Muscle layer of colon (tissue), 2 donors: ENCODE results near the gene CBX4.

Experiments
- H3K27ac ChIP-seq: one replicate; pipeline ENCODE4 v1.7.0; 2013; ENCODE audit warnings: low read depth, mild to moderate bottlenecking, low read length, moderate library complexity
- H3K27me3 ChIP-seq, 2 donors: one replicate each; pipeline ENCODE4 v1.7.0; 2013; ENCODE audit warnings: low read length in 2 of 2, mild to moderate bottlenecking in 2 of 2; ENCODE audit not compliant: insufficient read depth in 2 of 2, control insufficient read depth in 1 of 2
- H3K36me3 ChIP-seq: one replicate; pipeline ENCODE4 v1.7.0; 2013; ENCODE audit warnings: mild to moderate bottlenecking, low read length; ENCODE audit not compliant: insufficient read depth
- H3K4me1 ChIP-seq: one replicate; pipeline ENCODE4 v1.7.0; 2013; ENCODE audit warnings: mild to moderate bottlenecking, low read length; ENCODE audit not compliant: insufficient read depth
- H3K4me3 ChIP-seq, 2 donors: one replicate each; pipeline ENCODE4 v1.7.0; 2013; ENCODE audit warnings: low read length in 2 of 2, low read depth in 1 of 2, mild to moderate bottlenecking in 1 of 2, moderate library complexity in 1 of 2
- H3K9ac ChIP-seq: one replicate; pipeline ENCODE4 v1.7.0; 2013; ENCODE audit warnings: low read length
- H3K9me3 ChIP-seq: one replicate; pipeline ENCODE4 v1.7.0; 2013; ENCODE audit warnings: mild to moderate bottlenecking, low read length
- donor health status: abdominal sarcoma.
- donor health status: Adenocarcinoma of cecum.

The CBX4 gene

GRCh38 chr17:79797492-79798298 is 41.5 kb downstream of the CBX4 start:
- Histone ChIP-seq H3K36me3 (no peaks in the 10 kb centered on the region), H3K27ac (no peak overlapping the region), H3K4me3 (peak overlapping the region in 1 of 2 donors; percentile 39), H3K9ac (no peak overlapping the region), H3K4me1 (peaks cover 43% of the 10 kb centered on the region), H3K9me3 (peaks cover 10% of the 10 kb centered on the region), H3K27me3 (peaks cover 59 to 74% of the 10 kb centered on the region in 2 donors)

DNA sequence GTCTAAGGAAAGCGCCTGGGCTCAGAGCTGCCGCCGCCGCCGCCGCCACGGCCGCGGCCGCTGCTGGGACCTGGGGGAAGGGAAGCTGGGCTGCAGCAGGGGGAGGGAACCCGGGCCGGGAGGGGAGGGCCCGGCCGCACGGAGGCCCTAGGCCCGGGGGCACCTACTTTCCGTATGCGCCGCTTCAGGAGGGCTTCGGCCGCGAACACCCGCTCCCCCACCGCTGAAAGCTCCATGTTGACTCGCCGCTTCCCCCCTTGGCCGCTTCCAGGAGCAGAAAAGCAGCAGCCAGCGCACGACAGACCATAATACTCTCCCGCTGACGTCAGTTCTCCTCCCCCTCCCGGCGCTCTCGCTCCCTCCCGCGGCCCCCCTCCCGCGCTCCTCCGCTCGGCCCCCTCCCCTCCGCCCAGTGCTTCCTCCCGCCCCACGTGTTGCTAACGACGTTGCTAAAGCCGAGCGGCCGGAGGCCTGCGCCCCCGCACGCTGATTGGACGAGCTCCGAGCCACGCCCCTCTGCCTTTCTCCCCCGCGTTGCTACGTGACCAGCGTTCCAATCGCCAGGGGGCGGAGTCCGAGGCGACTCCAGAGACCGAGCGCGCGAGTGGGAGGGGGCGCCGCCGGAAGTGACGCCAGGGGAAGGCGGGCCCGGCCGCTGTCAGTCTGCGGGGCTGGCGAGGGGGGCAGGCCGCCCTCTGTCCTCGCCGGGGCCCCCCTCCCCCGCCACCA is 42.3 kb downstream of the CBX4 start, which contains the start of gene CBX8:
Gene CBX8, minus strand, starts transcription at position 315 of the 729 bp plus-strand sequence. Its CDS starts 79 bp downstream, at position 236.
- H3K9me3 ChIP-seq, result peaks cover 6% of the 10 kb centered on the region
- no peaks in the 10 kb centered on the region for H3K36me3 ChIP-seq
- H3K27ac ChIP-seq, result peak within 1 kb of the TSS; percentile 67
- H3K4me3 ChIP-seq, result peak within 1 kb of the TSS; percentile 56 to 67
- H3K4me1 ChIP-seq, result peaks cover 43% of the 10 kb centered on the region
- H3K27me3 ChIP-seq, result peaks cover 58 to 72% of the 10 kb centered on the region in 2 donors
- no peak within 1 kb of the TSS for H3K9ac ChIP-seq

DNA sequence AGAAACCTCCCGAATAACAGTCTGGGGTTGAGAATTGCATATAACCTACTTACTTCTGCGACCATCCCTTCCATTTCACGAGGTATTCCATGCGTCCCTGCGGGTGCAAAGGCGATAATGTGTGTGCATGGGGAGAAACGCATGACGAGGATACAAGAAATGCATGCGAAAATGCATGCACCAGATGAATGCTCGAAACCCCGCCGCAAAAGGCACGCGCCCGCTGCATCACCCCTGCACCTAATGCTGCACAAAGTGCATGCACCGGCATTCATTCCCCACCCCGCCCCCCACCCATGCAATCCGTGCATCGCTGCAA is 42.8 kb downstream of the CBX4 start:
- Histone ChIP-seq H3K27ac (peak overlapping the region; percentile 67), H3K9ac (no peak overlapping the region), H3K4me3 (peak overlapping the region; percentile 56 to 67), H3K36me3 (no peaks in the 10 kb centered on the region), H3K4me1 (peaks cover 45% of the 10 kb centered on the region), H3K27me3 (peaks cover 58 to 72% of the 10 kb centered on the region in 2 donors), H3K9me3 (peaks cover under 1% of the 10 kb centered on the region)

DNA sequence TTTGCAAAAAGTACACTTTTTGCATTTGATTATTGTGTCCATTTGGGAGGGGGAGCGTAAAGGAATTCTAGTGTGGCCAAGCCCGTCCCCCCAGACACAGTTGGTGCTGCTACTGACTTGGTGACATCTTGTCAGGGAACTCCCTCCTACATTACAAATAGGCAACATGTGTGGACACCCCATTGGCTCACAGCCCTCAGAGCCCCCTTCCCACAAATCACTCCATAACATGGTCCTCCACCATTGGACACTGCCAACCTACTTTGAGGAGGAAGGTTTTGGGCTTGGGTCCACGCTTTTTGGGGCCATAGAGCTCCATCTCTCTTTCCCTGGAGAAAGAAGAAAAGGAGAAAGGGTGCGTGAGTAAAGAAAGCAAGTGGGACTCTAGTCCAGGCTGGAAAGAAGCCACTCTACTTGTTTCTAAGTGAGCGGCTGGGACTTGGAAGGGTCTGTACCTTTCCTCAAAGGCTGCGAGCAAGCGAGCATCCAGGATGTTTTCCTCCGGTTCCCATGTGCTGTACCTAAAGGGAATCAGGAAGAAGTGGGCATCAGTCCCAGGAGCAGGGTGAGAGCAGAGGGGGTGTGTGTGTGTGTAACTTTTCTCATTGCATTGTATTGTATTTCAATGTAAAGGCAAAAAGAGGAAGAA is 43.3 kb downstream of the CBX4 start:
- Histone ChIP-seq H3K36me3 (no peaks in the 10 kb centered on the region), H3K9ac (no peak overlapping the region), H3K27me3 (peaks cover 58 to 72% of the 10 kb centered on the region in 2 donors), H3K27ac (no peak overlapping the region), H3K9me3 (no peaks in the 10 kb centered on the region), H3K4me3 (peak overlapping the region; percentile 56 to 67), H3K4me1 (peaks cover 49% of the 10 kb centered on the region)

GRCh38 chr17:79794659-79795511 is 44.4 kb downstream of the CBX4 start:
- Histone ChIP-seq H3K27me3 (peaks cover 58 to 72% of the 10 kb centered on the region in 2 donors), H3K36me3 (no peaks in the 10 kb centered on the region), H3K4me3 (no peak overlapping the region), H3K9ac (no peak overlapping the region), H3K4me1 (peaks cover 48% of the 10 kb centered on the region), H3K27ac (no peak overlapping the region), H3K9me3 (no peaks in the 10 kb centered on the region)

GRCh38 chr17:79793924-79794304 is 45.3 kb downstream of the CBX4 start:
- no peak overlapping the region for H3K4me3 ChIP-seq
- H3K9me3 ChIP-seq, result no peaks in the 10 kb centered on the region
- no peaks in the 10 kb centered on the region for H3K36me3 ChIP-seq
- H3K27ac ChIP-seq, result no peak overlapping the region
- H3K27me3 ChIP-seq, result peaks cover 56 to 72% of the 10 kb centered on the region in 2 donors
- H3K4me1 ChIP-seq, result peaks cover 41% of the 10 kb centered on the region
- H3K9ac ChIP-seq, result no peak overlapping the region

GRCh38 chr17:79792984-79793923 is 46.0 kb downstream of the CBX4 start:
- Histone ChIP-seq H3K4me3 (peak overlapping the region; percentile 14 to 31), H3K27ac (peak overlapping the region; percentile 12), H3K36me3 (no peaks in the 10 kb centered on the region), H3K9me3 (no peaks in the 10 kb centered on the region), H3K4me1 (peaks cover 34% of the 10 kb centered on the region), H3K9ac (no peak overlapping the region), H3K27me3 (peaks cover 56 to 72% of the 10 kb centered on the region in 2 donors)

- H3K4me3 ChIP-seq, result no peak overlapping the region
These were observed 46.8 kb downstream of the CBX4 start for GRCh38 chr17:79792341-79792871.

DNA sequence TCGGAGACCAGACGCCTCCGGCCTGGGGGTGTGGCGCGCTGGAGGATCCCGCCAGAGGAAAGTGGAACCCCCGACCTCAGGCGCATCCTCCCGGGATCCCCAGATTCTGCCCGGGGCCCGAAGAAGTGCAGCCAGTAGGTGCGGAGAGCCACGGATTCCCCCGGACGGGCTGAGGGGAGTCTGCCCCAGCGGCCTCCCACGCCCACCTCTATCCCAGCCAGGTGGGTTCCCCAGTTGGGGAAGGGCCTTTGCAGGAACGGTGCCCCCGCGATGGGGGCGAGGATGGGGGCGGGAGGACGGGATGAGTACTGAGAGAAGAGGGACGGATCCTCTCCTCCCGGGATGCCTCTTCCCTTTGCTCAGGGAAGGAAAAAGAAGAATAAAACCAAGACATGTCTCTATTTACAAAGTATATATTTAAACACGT is 47.5 kb downstream of the CBX4 start:
- Histone ChIP-seq H3K27me3 (peaks cover 58 to 74% of the 10 kb centered on the region in 2 donors), H3K4me3 (no peak overlapping the region), H3K27ac (no peak overlapping the region), H3K9me3 (no peaks in the 10 kb centered on the region), H3K4me1 (peaks cover 29% of the 10 kb centered on the region), H3K9ac (no peak overlapping the region), H3K36me3 (no peaks in the 10 kb centered on the region)

More at GRCh38 chr17:79792341-79792871, 46.8 kb downstream of the CBX4 start:
- Histone ChIP-seq H3K9ac (no peak overlapping the region), H3K36me3 (no peaks in the 10 kb centered on the region), H3K27me3 (peaks cover 58 to 69% of the 10 kb centered on the region in 2 donors), H3K4me1 (peaks cover 29% of the 10 kb centered on the region), H3K9me3 (no peaks in the 10 kb centered on the region), H3K27ac (no peak overlapping the region)
